K562 (cell line): Measurements from ENCODE around the gene SIK3. TPM values are rescaled to one million over a fixed set of nuclear protein-coding genes. Genes with fewer than 3 reads are reported as not detected.

Source experiments
- polyA plus RNA-seq, 8 experiments: library from polyadenylated mRNA; depleted of rRNA in 4 of 8; stranded (reverse) in 5 of 8; unstranded in 3 of 8; fragments of >200 nt; fragmentation: Nextera tagmentation in 2 of 8; fragmentation: Illumina TruSeq in 1 of 8; extraction: Ambion mirVana in 2 of 8; extraction: Trizol in 1 of 8; gene quantifications; 2 replicates each; pipeline versions ENCODE4 v1.2.1 to v1.2.3, GENCODE V29; 2011 to 2014; ENCODE audit warnings: inconsistent platforms in 1 of 8, missing spikeins in 1 of 8
- total RNA-seq, 7 experiments: library from RNA; depleted of rRNA in 6 of 7; stranded (reverse); fragments of >200 nt in 6 of 7; fragmentation: Illumina TruSeq in 2 of 7; extraction: Trizol in 2 of 7; gene quantifications; 2 replicates each; pipeline versions ENCODE4 v1.2.1 to v1.2.3, GENCODE V29; 2011 to 2021; ENCODE audit warnings: low replicate concordance in 1 of 7
- TF ChIP-seq, protein P1 (sequence below): fragments of 250-450 bp; sonication (Bioruptor Pico); IDR thresholded peaks from 2 replicates; pipeline ENCODE4 v1.4.0; 2020
- TF ChIP-seq, protein P2 (sequence below): sonication (generic); formaldehyde crosslinking; IDR thresholded peaks from 2 replicates; pipeline ENCODE4 v1.9.0; 2022; ENCODE audit warnings: mild to moderate bottlenecking, missing genetic modification reagents
- TF ChIP-seq, protein P3 (sequence below): fragments of 250-450 bp; sonication (Bioruptor Pico); IDR thresholded peaks from 2 replicates; pipeline ENCODE4 v1.5.0; 2020; ENCODE audit warnings: mild to moderate bottlenecking

Gene SIK3
- total and polyA plus RNA-seq, 9 of the 15 experiments (the other 6 are each of a cell fraction or from before 2014, with no cell fraction given), result 1.6 to 21.6 (median 8.0) TPM

DNA sequence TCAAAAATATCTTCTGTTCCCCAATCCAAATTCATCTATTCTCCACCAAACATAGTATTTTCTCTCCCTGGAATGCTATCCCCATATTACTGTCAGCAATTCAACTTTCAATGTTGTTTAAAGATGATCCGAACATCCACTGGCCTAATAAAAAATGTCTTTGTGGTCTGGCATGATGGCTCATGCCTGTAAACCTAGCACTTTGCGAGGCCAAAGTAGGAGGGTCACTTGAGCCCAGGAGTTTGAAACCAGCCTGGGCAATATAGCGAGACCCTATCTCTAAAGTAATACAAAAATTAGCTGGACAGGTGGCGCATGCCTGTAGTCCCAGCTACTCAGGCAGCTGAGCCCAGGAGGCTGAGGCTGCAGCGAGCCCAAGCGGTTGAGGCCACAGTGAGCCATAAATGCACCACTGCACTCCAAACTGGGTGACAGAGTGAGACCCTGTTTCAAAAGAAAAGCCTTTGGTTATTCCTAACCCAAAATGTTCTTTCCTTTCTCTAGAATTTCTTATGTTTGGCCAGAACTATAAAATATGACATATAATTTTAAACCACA, 29.8 kb downstream of the SIK3 start (continued):
- TF ChIP-seq, protein P1, sequence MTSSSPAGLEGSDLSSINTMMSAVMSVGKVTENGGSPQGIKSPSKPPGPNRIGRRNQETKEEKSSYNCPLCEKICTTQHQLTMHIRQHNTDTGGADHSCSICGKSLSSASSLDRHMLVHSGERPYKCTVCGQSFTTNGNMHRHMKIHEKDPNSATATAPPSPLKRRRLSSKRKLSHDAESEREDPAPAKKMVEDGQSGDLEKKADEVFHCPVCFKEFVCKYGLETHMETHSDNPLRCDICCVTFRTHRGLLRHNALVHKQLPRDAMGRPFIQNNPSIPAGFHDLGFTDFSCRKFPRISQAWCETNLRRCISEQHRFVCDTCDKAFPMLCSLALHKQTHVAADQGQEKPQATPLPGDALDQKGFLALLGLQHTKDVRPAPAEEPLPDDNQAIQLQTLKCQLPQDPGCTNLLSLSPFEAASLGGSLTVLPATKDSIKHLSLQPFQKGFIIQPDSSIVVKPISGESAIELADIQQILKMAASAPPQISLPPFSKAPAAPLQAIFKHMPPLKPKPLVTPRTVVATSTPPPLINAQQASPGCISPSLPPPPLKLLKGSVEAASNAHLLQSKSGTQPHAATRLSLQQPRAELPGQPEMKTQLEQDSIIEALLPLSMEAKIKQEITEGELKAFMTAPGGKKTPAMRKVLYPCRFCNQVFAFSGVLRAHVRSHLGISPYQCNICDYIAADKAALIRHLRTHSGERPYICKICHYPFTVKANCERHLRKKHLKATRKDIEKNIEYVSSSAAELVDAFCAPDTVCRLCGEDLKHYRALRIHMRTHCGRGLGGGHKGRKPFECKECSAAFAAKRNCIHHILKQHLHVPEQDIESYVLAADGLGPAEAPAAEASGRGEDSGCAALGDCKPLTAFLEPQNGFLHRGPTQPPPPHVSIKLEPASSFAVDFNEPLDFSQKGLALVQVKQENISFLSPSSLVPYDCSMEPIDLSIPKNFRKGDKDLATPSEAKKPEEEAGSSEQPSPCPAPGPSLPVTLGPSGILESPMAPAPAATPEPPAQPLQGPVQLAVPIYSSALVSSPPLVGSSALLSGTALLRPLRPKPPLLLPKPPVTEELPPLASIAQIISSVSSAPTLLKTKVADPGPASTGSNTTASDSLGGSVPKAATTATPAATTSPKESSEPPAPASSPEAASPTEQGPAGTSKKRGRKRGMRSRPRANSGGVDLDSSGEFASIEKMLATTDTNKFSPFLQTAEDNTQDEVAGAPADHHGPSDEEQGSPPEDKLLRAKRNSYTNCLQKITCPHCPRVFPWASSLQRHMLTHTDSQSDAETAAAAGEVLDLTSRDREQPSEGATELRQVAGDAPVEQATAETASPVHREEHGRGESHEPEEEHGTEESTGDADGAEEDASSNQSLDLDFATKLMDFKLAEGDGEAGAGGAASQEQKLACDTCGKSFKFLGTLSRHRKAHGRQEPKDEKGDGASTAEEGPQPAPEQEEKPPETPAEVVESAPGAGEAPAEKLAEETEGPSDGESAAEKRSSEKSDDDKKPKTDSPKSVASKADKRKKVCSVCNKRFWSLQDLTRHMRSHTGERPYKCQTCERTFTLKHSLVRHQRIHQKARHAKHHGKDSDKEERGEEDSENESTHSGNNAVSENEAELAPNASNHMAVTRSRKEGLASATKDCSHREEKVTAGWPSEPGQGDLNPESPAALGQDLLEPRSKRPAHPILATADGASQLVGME, result no peak
- TF ChIP-seq, protein P2, sequence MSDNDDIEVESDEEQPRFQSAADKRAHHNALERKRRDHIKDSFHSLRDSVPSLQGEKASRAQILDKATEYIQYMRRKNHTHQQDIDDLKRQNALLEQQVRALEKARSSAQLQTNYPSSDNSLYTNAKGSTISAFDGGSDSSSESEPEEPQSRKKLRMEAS (CRISPR knock-in tag), result no peak
- TF ChIP-seq, protein P3, sequence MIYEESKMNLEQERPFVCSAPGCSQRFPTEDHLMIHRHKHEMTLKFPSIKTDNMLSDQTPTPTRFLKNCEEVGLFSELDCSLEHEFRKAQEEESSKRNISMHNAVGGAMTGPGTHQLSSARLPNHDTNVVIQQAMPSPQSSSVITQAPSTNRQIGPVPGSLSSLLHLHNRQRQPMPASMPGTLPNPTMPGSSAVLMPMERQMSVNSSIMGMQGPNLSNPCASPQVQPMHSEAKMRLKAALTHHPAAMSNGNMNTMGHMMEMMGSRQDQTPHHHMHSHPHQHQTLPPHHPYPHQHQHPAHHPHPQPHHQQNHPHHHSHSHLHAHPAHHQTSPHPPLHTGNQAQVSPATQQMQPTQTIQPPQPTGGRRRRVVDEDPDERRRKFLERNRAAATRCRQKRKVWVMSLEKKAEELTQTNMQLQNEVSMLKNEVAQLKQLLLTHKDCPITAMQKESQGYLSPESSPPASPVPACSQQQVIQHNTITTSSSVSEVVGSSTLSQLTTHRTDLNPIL, result no peak
